ENCODE measurements around the gene ERBB4.
"Not testable (repeated sequence)": the region's sequence is repeated elsewhere in the genome, so short reads cannot be mapped to it uniquely, and the experiment has no call there.

The ERBB4 gene

GRCh38 chr2:212237350-212238095 lies 301.1 kb downstream of the ERBB4 start:
- DNase-seq (ENCODE audit: insufficient read length, low spot score) = no peak
- no peak for FAIRE-seq

- FAIRE-seq (no peak), DNase-seq (ENCODE audit: insufficient read length, low spot score) (no peak)
Observed at GRCh38 chr2:212228743-212229171, 309.8 kb downstream of the ERBB4 start.

GRCh38 chr2:212227755-212228154 lies 310.8 kb downstream of the ERBB4 start:
- FAIRE-seq (no peak), DNase-seq (ENCODE audit: insufficient read length, low spot score) (peak; percentile 20)

- DNase-seq (ENCODE audit: insufficient read length, low spot score) (no peak), FAIRE-seq (no peak)
Observed at GRCh38 chr2:212226114-212226513, 312.5 kb downstream of the ERBB4 start.

GRCh38 chr2:212223696-212224095 lies 314.9 kb downstream of the ERBB4 start:
- no peak for FAIRE-seq
- no peak for DNase-seq (ENCODE audit: insufficient read length, low spot score)

- no peak for FAIRE-seq
- DNase-seq (ENCODE audit: insufficient read length, low spot score) = no peak
Observed at GRCh38 chr2:212213191-212213590, 325.4 kb downstream of the ERBB4 start.

GRCh38 chr2:212208467-212208866 lies 330.1 kb downstream of the ERBB4 start:
- no peak for FAIRE-seq
- no peak for DNase-seq (ENCODE audit: insufficient read length, low spot score)

- FAIRE-seq (no peak), DNase-seq (ENCODE audit: insufficient read length, low spot score) (no peak)
Observed at GRCh38 chr2:212197776-212198175, 340.8 kb downstream of the ERBB4 start.

GRCh38 chr2:212195626-212196025 lies 343.0 kb downstream of the ERBB4 start:
- DNase-seq (ENCODE audit: insufficient read length, low spot score) (no peak), FAIRE-seq (no peak)

- no peak for FAIRE-seq
- DNase-seq (ENCODE audit: insufficient read length, low spot score) = no peak
Observed at GRCh38 chr2:212194396-212194795, 344.2 kb downstream of the ERBB4 start.

- no peak for DNase-seq (ENCODE audit: insufficient read length, low spot score)
- no peak for FAIRE-seq
Observed at GRCh38 chr2:212193803-212194202, 344.8 kb downstream of the ERBB4 start.

GRCh38 chr2:212193056-212193455 lies 345.5 kb downstream of the ERBB4 start:
- no peak for FAIRE-seq
- no peak for DNase-seq (ENCODE audit: insufficient read length, low spot score)

GRCh38 chr2:212191438-212191837 lies 347.2 kb downstream of the ERBB4 start:
- DNase-seq (ENCODE audit: insufficient read length, low spot score) = not testable (repeated sequence)

GRCh38 chr2:212186166-212186565 lies 352.4 kb downstream of the ERBB4 start:
- no peak for DNase-seq (ENCODE audit: insufficient read length, low spot score)
- no peak for FAIRE-seq

More at GRCh38 chr2:212191438-212191837, 347.2 kb downstream of the ERBB4 start:
- FAIRE-seq = not testable (repeated sequence)

GRCh38 chr2:212181646-212182045 lies 357.0 kb downstream of the ERBB4 start:
- no peak for DNase-seq (ENCODE audit: insufficient read length, low spot score)
- FAIRE-seq = no peak

GRCh38 chr2:212180408-212181083 lies 358.1 kb downstream of the ERBB4 start:
- FAIRE-seq = no peak
- DNase-seq (ENCODE audit: insufficient read length, low spot score) = no peak

GRCh38 chr2:212177724-212178123 lies 360.9 kb downstream of the ERBB4 start:
- FAIRE-seq (no peak), DNase-seq (ENCODE audit: insufficient read length, low spot score) (no peak)

GRCh38 chr2:212176151-212176550 lies 362.5 kb downstream of the ERBB4 start:
- DNase-seq (ENCODE audit: insufficient read length, low spot score) (no peak), FAIRE-seq (no peak)

- peak; percentile 2 for DNase-seq (ENCODE audit: insufficient read length, low spot score)
- FAIRE-seq = no peak
Observed at GRCh38 chr2:212173756-212174510, 364.7 kb downstream of the ERBB4 start.

GRCh38 chr2:212173331-212173730 lies 365.3 kb downstream of the ERBB4 start:
- DNase-seq (ENCODE audit: insufficient read length, low spot score) = no peak

GRCh38 chr2:212170382-212170781 lies 368.2 kb downstream of the ERBB4 start:
- DNase-seq (ENCODE audit: insufficient read length, low spot score) (no peak), FAIRE-seq (no peak)

More at GRCh38 chr2:212173331-212173730, 365.3 kb downstream of the ERBB4 start:
- no peak for FAIRE-seq
